H1 (cell line): ENCODE data around the gene NSD2. TPM values are rescaled to one million over a fixed set of nuclear protein-coding genes. Genes with fewer than 3 reads are reported as not detected.
A peak's percentile ranks its signal among the peaks of the same experiment; 100 is the strongest.

Experiments
- ATF3 ChIP-seq: IDR thresholded peaks from 2 replicates; pipeline ENCODE4 v1.6.1; 2011; ENCODE audit warnings: low read depth, mild to moderate bottlenecking, low read length; ENCODE audit not compliant: insufficient read depth
- BRCA1 ChIP-seq: IDR thresholded peaks from 2 replicates; pipeline ENCODE4 v1.6.1; 2012; ENCODE audit warnings: low read depth, low read length, improper control_type of control experiment
- CHD7 ChIP-seq: fragments of 300-600 bp; sonication (generic); IDR thresholded peaks from 2 replicates; pipeline ENCODE4 v1.7.1; 2012; ENCODE audit warnings: low read length, moderate library complexity, mild to moderate bottlenecking, inconsistent platforms; ENCODE audit not compliant: insufficient replicate concordance
- HDAC2 ChIP-seq, 2 experiments: fragments of 300-600 bp in 1 of 2; sonication (generic) in 1 of 2; IDR thresholded peaks; 2 replicates each; pipeline ENCODE4 v1.6.1; 2011 to 2012; ENCODE audit warnings: low read depth in 2 of 2, low read length in 2 of 2, mild to moderate bottlenecking in 2 of 2, moderate library complexity in 2 of 2, borderline replicate concordance in 1 of 2, inconsistent platforms in 1 of 2
- JUN ChIP-seq: IDR thresholded peaks from 2 replicates; pipeline ENCODE4 v1.6.1; 2011; ENCODE audit warnings: low read depth, mild to moderate bottlenecking, improper control_type of control experiment, low read length
- KDM1A ChIP-seq: fragments of 200-600, 300-600 bp; sonication (generic); IDR thresholded peaks from 2 replicates; pipeline ENCODE4 v1.7.1; 2016; ENCODE audit warnings: mild to moderate bottlenecking, low read length, borderline replicate concordance
- POU5F1 ChIP-seq: IDR thresholded peaks from 2 replicates; pipeline ENCODE4 v1.6.1; 2011; ENCODE audit warnings: low read depth, mild to moderate bottlenecking, low read length, moderate library complexity
- RAD21 ChIP-seq, 2 experiments: IDR thresholded peaks in 1 of 2; conservative IDR thresholded peaks in 1 of 2; 2 replicates each; pipeline ENCODE4 v1.6.1; 2011; ENCODE audit warnings: low read depth in 2 of 2, low read length in 2 of 2, improper control_type of control experiment in 1 of 2, inconsistent platforms in 1 of 2, mild to moderate bottlenecking in 1 of 2, moderate library complexity in 1 of 2
- RBBP5 ChIP-seq: IDR thresholded peaks from 2 replicates; pipeline ENCODE4 v1.7.1; 2012; ENCODE audit warnings: low read depth, mild to moderate bottlenecking, inconsistent platforms, low read length, moderate library complexity, borderline replicate concordance
- polyA plus RNA-seq, 7 experiments: library from polyadenylated mRNA; depleted of rRNA in 3 of 7; stranded (reverse) in 5 of 7; unstranded in 2 of 7; fragments of >200 nt in 5 of 7; fragments of 200-250 nt in 2 of 7; gene quantifications; 1 replicate in 5 of 7; 2 replicates in 1 of 7; 4 replicates in 1 of 7; pipeline versions ENCODE4 v1.2.1 to v1.2.3, GENCODE V29; 2011 to 2013; ENCODE audit warnings: missing spikeins in 2 of 7, mixed read lengths in 2 of 7
- total RNA-seq: library from RNA; stranded (reverse); fragmentation: NEBNext Ultra II Directional; extraction: Animal tissue kit (Norgen Biotek cat#: 25700); gene quantifications from 2 replicates; pipeline ENCODE4 v1.2.1, GENCODE V29; 2021

The NSD2 gene
- total and polyA plus RNA-seq, 2 of the 8 experiments (the other 6 are each of a cell fraction or from before 2014, with no cell fraction given), result 26.7 to 129 TPM

- TF ChIP-seq CHD7, result no peak
- no peak for TF ChIP-seq KDM1A
- no peak for TF ChIP-seq POU5F1
- no peak for TF ChIP-seq BRCA1
- TF ChIP-seq JUN, result no peak
- TF ChIP-seq HDAC2 (IDR thresholded peaks at IDR 0.05; ENCODE audit: borderline replicate concordance in 1 of 2, low read depth in 2 of 2, low read length in 2 of 2), result 0 out of 4 replicates have a peak, but pooled peaks of 1 of the 2 experiments have one; percentile 50
- TF ChIP-seq ATF3, result no peak
- peak; percentile 47 to 53 for TF ChIP-seq RAD21 (IDR thresholded peaks at IDR 0.05 in 1 of 2, conservative IDR thresholded peaks at IDR 0.05 in 1 of 2; ENCODE audit: low read depth in 2 of 2, low read length in 2 of 2)
- no peak for TF ChIP-seq RBBP5
Measured at GRCh38 chr4:2009651-2010233, 138.5 kb downstream of the NSD2 start (continued).
